WTC11 (cell line): ENCODE measurements around the gene CCNJL. TPM values are rescaled to one million over a fixed set of nuclear protein-coding genes. Genes with fewer than 3 reads are reported as not detected.

Source experiments
- ATAC-seq: fragments of 200-7000 bp; cut with Tn5 transposase; 2 replicates; pipeline ENCODE4 v1.10.0; 2021; ENCODE audit warnings: mild to moderate bottlenecking, moderate library complexity
- CTCF ChIA-PET: fragments of 300-600 bp; sonication (Branson Sonifier 250); formaldehyde crosslinking; loops from one replicate; lab custom pipeline; 2021; ENCODE audit warnings: antibody characterized with exemption; lab: Charles Lee
- POLR2A ChIA-PET: fragments of 350-600 bp; sonication (Branson Sonifier 250); formaldehyde crosslinking; loops from one replicate; lab custom pipeline; 2021; ENCODE audit warnings: antibody characterized with exemption; lab: Charles Lee
- DNase-seq: peaks from one replicate; pipeline ENCODE4 v3.0.0; 2021; ENCODE audit warnings: low spot score
- H3K27ac Mint-ChIP-seq: 2 replicates; pipeline ENCODE4 v1.8.0; 2021; ENCODE audit warnings: mixed read lengths
- H3K27me3 Mint-ChIP-seq: 2 replicates; pipeline ENCODE4 v1.8.0; 2021; ENCODE audit warnings: low read depth, mild to moderate bottlenecking, moderate library complexity, mixed read lengths
- H3K36me3 Mint-ChIP-seq: 2 replicates; pipeline ENCODE4 v1.8.0; 2021; ENCODE audit warnings: mixed read lengths
- H3K4me1 Mint-ChIP-seq: 2 replicates; pipeline ENCODE4 v1.8.0; 2022; ENCODE audit warnings: mixed read lengths
- H3K4me3 Mint-ChIP-seq: 2 replicates; pipeline ENCODE4 v1.8.0; 2021; ENCODE audit warnings: mild to moderate bottlenecking, moderate library complexity, mixed read lengths
- H3K9me3 Mint-ChIP-seq: 2 replicates; pipeline ENCODE4 v1.8.0; 2021; ENCODE audit warnings: mixed read lengths
- ATF3 ChIP-seq: sonication (generic); formaldehyde crosslinking; conservative IDR thresholded peaks from 2 replicates; pipeline ENCODE4 v1.8.1; 2022; ENCODE audit warnings: mild to moderate bottlenecking, missing genetic modification reagents
- E2F5 ChIP-seq: sonication (generic); formaldehyde crosslinking; IDR thresholded peaks from 2 replicates; pipeline ENCODE4 v1.8.1; 2022; ENCODE audit warnings: mild to moderate bottlenecking, moderate library complexity, missing genetic modification reagents
- ETV6 ChIP-seq: sonication (generic); formaldehyde crosslinking; IDR thresholded peaks from 2 replicates; pipeline ENCODE4 v1.8.1; 2022; ENCODE audit warnings: mild to moderate bottlenecking, missing genetic modification reagents
- GABPB1 ChIP-seq: sonication (generic); formaldehyde crosslinking; IDR thresholded peaks from 2 replicates; pipeline ENCODE4 v1.8.1; 2023; ENCODE audit warnings: mild to moderate bottlenecking, missing genetic modification reagents
- GTF2I ChIP-seq: fragments of 250-450 bp; sonication (Bioruptor Pico); conservative IDR thresholded peaks from 2 replicates; pipeline ENCODE4 v1.4.0; 2021; ENCODE audit warnings: mild to moderate bottlenecking
- KAT7 ChIP-seq: sonication (generic); formaldehyde crosslinking; IDR thresholded peaks from 2 replicates; pipeline ENCODE4 v1.8.1; 2023; ENCODE audit warnings: missing genetic modification reagents, mild to moderate bottlenecking, borderline replicate concordance
- MYBL2 ChIP-seq: sonication (generic); formaldehyde crosslinking; IDR thresholded peaks from 2 replicates; pipeline ENCODE4 v1.8.1; 2023; ENCODE audit warnings: mild to moderate bottlenecking, moderate library complexity, missing genetic modification reagents
- TEAD4 ChIP-seq: sonication (generic); formaldehyde crosslinking; IDR thresholded peaks from 2 replicates; pipeline ENCODE4 v1.8.0; 2022; ENCODE audit warnings: mild to moderate bottlenecking, missing genetic modification reagents
- ZNF121 ChIP-seq: sonication (generic); formaldehyde crosslinking; IDR thresholded peaks from 2 replicates; pipeline ENCODE4 v1.8.0; 2023; ENCODE audit warnings: missing genetic modification reagents
- ZNF219 ChIP-seq: sonication (generic); formaldehyde crosslinking; IDR thresholded peaks from 2 replicates; pipeline ENCODE4 v1.8.0; 2023; ENCODE audit warnings: missing genetic modification reagents, mild to moderate bottlenecking, borderline replicate concordance
- ZNF317 ChIP-seq: sonication (generic); formaldehyde crosslinking; IDR thresholded peaks from 2 replicates; pipeline ENCODE4 v1.8.1; 2023; ENCODE audit warnings: low read depth, mild to moderate bottlenecking, moderate library complexity, missing genetic modification reagents, borderline replicate concordance
- total RNA-seq: library from RNA; stranded (reverse); gene quantifications from 3 replicates; pipeline ENCODE4 v1.2.3, GENCODE V29; 2021
- TF ChIP-seq, protein P1 (sequence below): sonication (generic); formaldehyde crosslinking; IDR thresholded peaks from 2 replicates; pipeline ENCODE4 v1.8.1; 2022; ENCODE audit warnings: mild to moderate bottlenecking, missing genetic modification reagents, moderate library complexity, borderline replicate concordance
- TF ChIP-seq, protein P2 (sequence below): sonication (generic); formaldehyde crosslinking; IDR thresholded peaks from 2 replicates; pipeline ENCODE4 v1.8.0; 2022; ENCODE audit warnings: mild to moderate bottlenecking, missing genetic modification reagents
- TF ChIP-seq, protein P3 (sequence below): fragments of 250-450 bp; sonication (Bioruptor Pico); IDR thresholded peaks from 2 replicates; pipeline ENCODE4 v1.9.0; 2021; ENCODE audit warnings: mild to moderate bottlenecking
- TF ChIP-seq, protein P4 (sequence below): sonication (generic); formaldehyde crosslinking; IDR thresholded peaks from 2 replicates; pipeline ENCODE4 v1.8.1; 2023; ENCODE audit warnings: mild to moderate bottlenecking, missing genetic modification reagents
- TF ChIP-seq, protein P5 (sequence below): sonication (generic); formaldehyde crosslinking; IDR thresholded peaks from 2 replicates; pipeline ENCODE4 v1.8.0; 2023; ENCODE audit warnings: missing genetic modification reagents

CCNJL gene
- total RNA-seq, 1 experiment from 2014 or later, result 31.3 TPM

DNA sequence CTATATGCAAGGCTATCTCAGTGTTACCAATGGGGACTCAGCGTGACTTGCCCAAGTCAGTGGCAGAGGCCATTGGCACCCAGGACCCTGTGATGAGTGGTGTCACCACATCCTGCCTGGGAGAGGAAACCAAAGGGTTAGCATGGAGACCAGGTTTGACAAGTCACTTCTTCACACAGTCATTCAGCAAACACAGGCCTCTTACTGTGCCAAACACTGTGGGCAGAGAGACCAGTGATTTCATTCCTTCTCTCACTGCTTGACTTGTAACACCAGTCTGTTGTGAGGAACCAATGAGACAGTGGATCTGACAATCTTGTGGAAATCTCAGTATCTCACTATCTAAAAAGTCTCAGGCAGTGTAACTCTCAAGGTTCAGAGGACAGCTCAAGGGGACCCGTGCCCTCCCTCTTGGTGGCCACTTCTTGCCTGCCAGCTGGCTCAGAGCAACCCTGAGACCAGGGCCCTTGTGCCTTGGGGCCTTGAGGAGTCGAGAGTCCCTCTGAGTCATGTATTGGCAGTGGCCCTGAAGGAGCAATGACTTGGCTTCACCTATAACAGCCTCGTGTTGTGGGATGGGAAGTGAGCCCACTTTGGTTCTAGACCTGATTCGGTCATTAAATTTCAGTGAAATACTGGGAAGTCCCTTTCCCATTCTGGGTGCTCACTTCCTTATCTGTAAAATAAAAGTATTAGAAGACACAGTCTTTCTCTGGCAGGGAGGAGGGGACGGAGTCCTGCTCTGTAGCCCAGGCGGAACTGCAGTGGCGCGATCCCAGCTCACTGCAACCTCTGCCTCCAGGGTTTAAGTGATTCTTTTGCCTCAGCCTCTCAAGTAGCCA is 81.5 kb downstream of the CCNJL start:
- no peak overlapping the region for H3K27ac Mint-ChIP-seq
- DNase-seq (no peak), ATAC-seq (no peak)
- TF ChIP-seq TEAD4 (CRISPR knock-in tag), result no peak
- H3K9me3 Mint-ChIP-seq, result peaks cover 9% of the 10 kb centered on the region
- peaks cover 4% of the 10 kb centered on the region; the same call in 1 of the 2 replicates for H3K4me1 Mint-ChIP-seq
- POLR2A ChIA-PET, result interaction anchor here (0.6 kb wide), 1 partner anchor 22 kb away, joined by 3 read pairs; no protein-coding TSS in a partner anchor
- CTCF ChIA-PET, result interaction anchor here (1.2 to 1.7 kb wide), 2 partner anchors 12 to 150 kb away, joined by 4 to 5 read pairs; no protein-coding TSS in a partner anchor
- no peaks in the 10 kb centered on the region for H3K27me3 Mint-ChIP-seq
- no peak overlapping the region for H3K4me3 Mint-ChIP-seq
- peaks cover 14% of the 10 kb centered on the region for H3K36me3 Mint-ChIP-seq

- Mint-ChIP-seq H3K27me3 (no peaks in the 10 kb centered on the region), H3K4me1 (peaks cover 4% of the 10 kb centered on the region; the same call in 1 of the 2 replicates), H3K4me3 (no peak within 1 kb of the TSS), H3K36me3 (peaks cover 9% of the 10 kb centered on the region), H3K27ac (no peak within 1 kb of the TSS; the same call in 1 of the 2 replicates), H3K9me3 (peaks cover 4% of the 10 kb centered on the region)
- POLR2A ChIA-PET, result interaction anchor here (0.6 kb wide), 1 partner anchor 21 kb away, joined by 3 read pairs; no protein-coding TSS in a partner anchor
- ATAC-seq (no peak), DNase-seq (no peak)
- TF ChIP-seq E2F5 (no peak), GTF2I (CRISPR knock-in tag) (no peak), GABPB1 (CRISPR knock-in tag) (no peak), ATF3 (no peak), MYBL2 (CRISPR knock-in tag) (no peak), ZNF317 (CRISPR knock-in tag) (no peak), KAT7 (CRISPR knock-in tag) (no peak), ETV6 (CRISPR knock-in tag) (no peak), ZNF121 (CRISPR knock-in tag) (no peak), ZNF219 (CRISPR knock-in tag) (no peak)
- TF ChIP-seq, protein P1, sequence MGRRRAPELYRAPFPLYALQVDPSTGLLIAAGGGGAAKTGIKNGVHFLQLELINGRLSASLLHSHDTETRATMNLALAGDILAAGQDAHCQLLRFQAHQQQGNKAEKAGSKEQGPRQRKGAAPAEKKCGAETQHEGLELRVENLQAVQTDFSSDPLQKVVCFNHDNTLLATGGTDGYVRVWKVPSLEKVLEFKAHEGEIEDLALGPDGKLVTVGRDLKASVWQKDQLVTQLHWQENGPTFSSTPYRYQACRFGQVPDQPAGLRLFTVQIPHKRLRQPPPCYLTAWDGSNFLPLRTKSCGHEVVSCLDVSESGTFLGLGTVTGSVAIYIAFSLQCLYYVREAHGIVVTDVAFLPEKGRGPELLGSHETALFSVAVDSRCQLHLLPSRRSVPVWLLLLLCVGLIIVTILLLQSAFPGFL (CRISPR knock-in tag), result no peak
- TF ChIP-seq, protein P2, sequence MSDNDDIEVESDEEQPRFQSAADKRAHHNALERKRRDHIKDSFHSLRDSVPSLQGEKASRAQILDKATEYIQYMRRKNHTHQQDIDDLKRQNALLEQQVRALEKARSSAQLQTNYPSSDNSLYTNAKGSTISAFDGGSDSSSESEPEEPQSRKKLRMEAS, result no peak
- TF ChIP-seq, protein P3, sequence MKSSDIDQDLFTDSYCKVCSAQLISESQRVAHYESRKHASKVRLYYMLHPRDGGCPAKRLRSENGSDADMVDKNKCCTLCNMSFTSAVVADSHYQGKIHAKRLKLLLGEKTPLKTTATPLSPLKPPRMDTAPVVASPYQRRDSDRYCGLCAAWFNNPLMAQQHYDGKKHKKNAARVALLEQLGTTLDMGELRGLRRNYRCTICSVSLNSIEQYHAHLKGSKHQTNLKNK, result no peak
- TF ChIP-seq, protein P4, sequence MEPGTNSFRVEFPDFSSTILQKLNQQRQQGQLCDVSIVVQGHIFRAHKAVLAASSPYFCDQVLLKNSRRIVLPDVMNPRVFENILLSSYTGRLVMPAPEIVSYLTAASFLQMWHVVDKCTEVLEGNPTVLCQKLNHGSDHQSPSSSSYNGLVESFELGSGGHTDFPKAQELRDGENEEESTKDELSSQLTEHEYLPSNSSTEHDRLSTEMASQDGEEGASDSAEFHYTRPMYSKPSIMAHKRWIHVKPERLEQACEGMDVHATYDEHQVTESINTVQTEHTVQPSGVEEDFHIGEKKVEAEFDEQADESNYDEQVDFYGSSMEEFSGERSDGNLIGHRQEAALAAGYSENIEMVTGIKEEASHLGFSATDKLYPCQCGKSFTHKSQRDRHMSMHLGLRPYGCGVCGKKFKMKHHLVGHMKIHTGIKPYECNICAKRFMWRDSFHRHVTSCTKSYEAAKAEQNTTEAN (CRISPR knock-in tag), result no peak
- TF ChIP-seq, protein P5, sequence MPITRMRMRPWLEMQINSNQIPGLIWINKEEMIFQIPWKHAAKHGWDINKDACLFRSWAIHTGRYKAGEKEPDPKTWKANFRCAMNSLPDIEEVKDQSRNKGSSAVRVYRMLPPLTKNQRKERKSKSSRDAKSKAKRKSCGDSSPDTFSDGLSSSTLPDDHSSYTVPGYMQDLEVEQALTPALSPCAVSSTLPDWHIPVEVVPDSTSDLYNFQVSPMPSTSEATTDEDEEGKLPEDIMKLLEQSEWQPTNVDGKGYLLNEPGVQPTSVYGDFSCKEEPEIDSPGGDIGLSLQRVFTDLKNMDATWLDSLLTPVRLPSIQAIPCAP (CRISPR knock-in tag), result no peak
- CTCF ChIA-PET, result interaction anchor here (0.6 kb wide), 1 partner anchor 116 kb away, joined by 4 read pairs; no protein-coding TSS in a partner anchor
Measured at GRCh38 chr5:160229190-160229742, 83.1 kb downstream of the CCNJL start, which contains the start of gene FABP6. Gene FABP6, plus strand, starts transcription at chr5:160229506. Its CDS starts 52 bp downstream, at chr5:160229558.
